Kidney capillary endothelial cell (primary cell): ENCODE data around the gene IDUA.

Experiments used
- DNase-seq: peaks from one replicate; pipeline ENCODE4 v3.0.0-alpha.2; 2018; ENCODE audit warnings: low spot score

IDUA gene

DNA sequence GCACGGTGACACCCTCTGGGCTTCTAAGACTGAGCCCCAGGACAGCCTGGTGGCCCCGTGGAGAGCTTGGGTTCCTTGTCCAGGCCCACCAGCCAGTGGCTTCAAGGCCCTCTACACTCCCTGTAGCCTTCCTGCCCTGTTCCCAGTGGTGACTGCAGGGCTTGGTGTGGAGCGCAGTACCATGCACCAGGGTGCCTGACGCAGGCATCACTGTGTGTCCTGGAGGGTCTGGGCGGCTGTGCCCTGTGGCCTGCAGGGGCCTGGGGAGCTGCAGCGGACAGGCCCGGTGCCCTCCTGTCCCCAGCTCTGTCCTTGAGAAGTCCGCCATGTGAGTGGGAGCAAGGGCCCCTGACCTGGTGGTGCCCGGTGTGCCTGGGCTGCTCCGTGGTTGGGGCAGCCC is 28.9 kb downstream of the IDUA start:
- no peak for DNase-seq

DNA sequence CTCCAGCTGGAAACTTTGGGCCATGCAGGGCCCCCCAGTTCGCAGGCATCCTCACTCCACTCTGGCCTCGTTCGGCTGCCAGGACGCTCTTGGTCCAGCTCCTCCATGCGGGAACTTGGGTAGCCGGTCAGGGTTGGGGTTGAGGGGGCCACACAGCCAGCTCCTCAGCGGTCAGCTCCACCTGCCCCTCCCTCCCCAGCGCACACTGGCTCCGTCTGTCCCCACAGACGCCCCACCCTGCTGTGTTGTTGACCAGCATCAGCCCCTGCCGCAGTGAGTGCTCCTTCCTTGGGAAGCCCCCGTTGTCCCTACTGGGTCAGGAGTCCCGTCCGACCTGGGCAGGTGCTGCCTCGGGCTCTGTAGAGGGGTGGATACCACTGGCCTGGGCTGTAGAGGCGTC is 30.4 kb downstream of the IDUA start:
- no peak for DNase-seq

DNA sequence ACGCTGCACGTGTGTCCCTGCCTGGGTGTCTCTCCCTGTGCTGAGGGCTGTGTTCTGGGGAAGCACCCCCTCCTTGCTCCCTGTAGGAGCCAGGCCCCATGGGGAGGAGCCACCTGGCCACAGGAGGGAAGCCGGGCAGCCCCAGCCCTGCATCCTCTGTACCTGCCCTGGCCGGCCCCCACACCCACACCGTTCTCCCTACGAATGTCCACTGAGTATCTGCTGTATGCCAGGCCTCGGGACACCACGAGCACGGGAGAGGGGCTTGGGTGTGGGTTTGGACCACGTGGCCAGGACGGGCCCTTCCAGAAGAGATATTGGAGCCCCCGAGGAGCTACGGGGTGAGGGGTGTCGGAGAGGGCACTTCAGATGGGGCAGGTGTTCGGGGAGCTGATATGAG is 30.9 kb downstream of the IDUA start:
- no peak for DNase-seq

DNA sequence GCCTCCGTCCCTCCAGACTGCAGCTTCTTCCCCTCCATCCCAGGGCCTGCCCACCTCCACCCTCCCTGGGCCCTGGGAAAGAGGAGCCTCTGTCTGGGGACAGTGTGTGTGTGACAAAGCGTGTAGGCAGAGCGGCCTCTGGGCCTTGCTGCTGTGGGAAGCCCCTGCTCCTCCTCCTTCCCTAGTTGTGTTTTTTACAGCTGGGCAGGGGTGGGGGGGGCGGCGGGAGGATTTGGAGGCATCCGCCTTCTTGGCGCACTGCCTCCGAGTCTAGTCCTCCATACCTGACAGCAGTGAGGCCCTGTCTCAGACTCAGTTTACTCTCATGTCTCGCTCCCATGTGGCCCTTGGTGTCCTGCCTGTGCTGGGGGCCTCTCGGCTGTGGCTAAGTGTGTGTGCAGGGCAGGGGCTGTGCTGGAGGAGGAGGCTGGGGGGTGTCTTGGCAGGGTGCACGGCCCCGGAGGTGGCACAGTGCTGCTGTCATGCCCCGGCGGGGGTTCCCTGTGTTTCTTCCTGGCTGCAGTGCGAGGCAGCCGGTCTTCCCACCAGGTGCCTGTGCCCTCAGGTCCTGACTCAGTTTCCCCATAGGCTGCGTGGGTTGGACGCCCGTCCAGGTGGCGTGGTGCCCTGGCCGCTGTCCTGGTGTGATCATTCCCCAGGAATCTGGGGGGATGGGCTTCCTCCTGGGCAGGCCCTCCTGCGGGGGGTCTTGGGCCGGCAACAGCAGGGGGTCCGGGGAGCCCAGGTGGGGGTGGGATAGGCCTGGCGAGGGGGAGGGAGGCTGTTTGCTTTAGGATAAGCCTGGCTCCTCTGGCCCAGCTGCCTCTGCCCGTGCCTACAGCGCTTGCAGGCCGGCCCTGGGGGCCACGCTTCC is 31.5 kb downstream of the IDUA start:
- no peak for DNase-seq

DNA sequence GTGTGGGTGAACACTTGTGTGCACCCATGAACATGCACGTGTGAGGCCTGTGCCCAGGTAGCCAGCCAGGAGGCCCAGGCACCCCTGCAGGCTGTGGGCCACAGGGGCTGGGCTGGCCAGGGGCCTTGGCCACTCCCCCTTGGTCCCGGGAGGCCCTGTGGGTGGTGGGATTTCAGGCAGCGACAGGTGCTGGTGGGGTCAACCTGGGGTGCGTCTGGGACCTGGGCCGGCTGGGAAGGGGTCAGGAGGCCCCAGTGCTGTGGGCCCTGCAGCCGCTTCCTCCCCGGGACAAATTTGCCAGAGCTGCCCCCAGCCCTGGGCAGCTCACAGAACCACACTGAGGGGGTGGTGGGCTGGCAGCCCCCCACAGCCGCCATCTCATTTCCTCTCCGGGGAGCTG is 32.5 kb downstream of the IDUA start:
- no peak for DNase-seq

DNA sequence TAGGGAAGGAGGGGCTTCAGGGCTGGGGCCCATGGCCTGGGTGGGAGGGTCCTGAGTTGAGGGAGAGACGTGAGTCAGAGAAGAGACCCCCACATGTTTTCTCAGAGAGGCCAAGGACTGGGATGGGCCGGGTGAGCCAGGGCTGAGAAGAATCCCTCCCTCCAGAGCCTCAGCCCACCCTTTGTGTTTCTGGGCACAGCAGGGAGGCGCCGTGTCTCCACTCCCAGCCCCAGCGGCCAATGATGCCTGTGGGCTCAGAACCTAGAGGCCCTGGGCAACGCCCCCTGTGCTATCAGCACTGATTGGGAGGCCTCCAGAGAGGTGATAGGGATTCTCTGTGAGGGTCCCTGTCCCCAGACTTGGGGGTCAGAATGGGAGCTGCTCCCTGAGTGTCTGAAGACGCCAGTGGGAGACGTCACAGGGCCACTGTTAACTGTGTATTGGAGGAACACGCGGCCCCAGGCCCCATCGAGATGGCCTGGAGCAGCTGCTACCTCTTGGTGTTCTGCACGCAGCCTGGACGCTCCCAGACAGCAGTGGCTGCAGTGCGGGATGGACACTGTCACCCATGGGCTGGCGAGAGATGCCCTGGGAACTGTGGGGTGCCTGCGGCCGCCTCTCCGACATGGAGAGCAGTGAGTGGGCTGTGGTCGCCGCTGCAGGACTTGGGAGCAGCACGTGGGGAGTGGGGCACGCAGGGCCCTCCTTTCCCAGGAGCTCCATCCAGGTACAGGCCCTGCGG is 33.1 kb downstream of the IDUA start:
- no peak for DNase-seq

DNA sequence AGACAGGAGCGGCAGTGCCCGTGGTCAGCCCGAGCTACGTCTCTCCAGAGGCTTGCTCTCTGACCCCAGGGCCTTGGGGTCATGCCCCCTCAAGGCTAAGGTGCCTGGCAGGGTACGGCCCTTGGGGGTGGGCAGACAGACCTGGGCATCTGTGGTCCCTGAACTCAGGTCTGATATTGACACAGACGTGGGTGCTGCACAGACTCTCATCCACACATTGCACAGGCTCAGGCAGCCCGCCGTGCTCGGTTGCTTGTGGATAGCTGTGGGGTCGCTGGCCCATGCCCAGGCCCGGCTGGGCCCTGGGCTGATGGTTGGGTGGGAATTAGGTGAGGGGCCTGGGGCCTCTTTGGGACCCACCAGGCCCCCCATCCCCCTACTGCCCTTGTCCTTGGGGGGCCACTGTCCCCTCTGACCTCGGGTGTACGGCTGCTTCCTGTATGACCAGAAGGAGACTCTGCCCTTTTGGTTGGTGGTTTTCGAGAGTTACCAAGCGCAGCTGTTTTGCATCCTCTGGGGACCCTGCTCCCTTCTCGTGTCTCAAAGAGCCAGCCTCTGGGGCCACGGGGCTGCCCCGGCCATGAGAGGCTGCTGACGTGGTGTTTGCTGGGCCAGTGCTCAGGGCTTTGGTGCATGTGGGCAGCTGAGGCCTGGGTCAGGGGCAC is 34.7 kb downstream of the IDUA start:
- no peak for DNase-seq

DNA sequence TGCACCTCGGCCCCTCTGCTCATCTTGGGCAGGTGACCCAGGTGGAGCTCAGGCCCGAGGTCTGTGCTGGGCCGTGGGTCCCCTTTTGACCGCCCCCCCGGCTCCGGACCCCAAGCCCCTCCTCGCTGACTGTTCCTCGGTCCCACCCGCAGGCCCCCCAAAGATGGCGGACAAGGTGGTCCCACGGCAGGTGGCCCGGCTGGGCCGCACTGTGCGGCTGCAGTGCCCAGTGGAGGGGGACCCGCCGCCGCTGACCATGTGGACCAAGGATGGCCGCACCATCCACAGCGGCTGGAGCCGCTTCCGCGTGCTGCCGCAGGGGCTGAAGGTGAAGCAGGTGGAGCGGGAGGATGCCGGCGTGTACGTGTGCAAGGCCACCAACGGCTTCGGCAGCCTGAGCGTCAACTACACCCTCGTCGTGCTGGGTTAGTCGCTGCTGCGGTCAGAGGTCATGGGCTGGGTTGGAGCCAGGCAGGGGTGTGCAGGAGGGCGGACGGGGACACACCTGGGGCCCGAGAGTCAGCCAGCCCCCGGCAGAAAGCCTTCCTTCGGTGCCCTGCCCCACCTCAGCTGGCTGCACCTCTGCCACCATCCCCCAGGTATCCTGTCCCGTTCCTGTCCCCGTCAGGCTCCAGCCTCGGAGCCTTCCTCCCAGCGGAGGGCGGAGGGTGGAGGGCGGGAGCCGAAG is 35.4 kb downstream of the IDUA start:
- DNase-seq = no peak

DNA sequence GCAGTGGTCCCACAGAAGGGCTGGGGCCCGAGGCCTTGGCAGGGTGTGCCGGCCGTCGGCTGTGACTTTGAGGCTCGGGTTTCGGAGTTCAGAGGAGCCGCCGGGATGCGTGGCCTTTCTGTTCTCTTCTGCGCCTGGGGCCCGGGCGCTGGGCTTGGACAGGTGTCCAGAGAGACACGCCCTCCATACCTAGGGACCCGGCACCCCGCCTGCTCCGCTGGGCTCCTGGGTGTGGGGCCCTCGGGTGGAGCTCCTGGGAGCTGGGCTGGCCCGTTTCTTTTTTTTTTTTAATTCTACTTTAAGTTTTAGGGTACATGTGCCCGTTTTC is 35.9 kb downstream of the IDUA start:
- no peak for DNase-seq

DNA sequence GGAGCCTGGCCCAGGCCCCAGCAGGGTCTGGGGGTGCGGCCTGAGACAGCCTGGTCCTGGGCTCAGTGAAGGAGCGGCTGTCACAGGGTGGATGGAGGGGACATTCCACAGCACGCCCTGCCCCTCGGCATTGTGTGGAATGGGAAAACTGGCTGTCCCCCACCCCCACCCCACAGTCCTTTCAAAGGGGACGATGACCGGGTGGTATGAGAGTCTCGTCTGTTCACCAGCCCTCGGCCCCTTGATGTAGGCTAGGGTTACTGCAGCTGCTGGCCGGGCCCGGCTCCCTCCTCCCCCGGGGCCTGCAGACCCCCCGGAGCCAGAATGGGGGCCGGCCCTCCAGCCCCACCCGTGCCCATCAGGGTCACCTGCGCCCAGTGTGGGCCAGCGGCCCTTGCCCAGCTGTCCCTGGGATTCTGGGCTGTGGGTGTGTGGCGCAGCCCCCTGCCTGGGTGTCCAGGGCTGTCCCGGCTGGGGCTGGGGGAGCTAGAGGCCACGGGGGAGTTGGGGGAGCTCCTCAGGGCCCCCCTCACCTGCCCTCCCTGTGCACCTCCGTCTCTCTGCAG is 36.3 kb downstream of the IDUA start:
- DNase-seq = no peak

DNA sequence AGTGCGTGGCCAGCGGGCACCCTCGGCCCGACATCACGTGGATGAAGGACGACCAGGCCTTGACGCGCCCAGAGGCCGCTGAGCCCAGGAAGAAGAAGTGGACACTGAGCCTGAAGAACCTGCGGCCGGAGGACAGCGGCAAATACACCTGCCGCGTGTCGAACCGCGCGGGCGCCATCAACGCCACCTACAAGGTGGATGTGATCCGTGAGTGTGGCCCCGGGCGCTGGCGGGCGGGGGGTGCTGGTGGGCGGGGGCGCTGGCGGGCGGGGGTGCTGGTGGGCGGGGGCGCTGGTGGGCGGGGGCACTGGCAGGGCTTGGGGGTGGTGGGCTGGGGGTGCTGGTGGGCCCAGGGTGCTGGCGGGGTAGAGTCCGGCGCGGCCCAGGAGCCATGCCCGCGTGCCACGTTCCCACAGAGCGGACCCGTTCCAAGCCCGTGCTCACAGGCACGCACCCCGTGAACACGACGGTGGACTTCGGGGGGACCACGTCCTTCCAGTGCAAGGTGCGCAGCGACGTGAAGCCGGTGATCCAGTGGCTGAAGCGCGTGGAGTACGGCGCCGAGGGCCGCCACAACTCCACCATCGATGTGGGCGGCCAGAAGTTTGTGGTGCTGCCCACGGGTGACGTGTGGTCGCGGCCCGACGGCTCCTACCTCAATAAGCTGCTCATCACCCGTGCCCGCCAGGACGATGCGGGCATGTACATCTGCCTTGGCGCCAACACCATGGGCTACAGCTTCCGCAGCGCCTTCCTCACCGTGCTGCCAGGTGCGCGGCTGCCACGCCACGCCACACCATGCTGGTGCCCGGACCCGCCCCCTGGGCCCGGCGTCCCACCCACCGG is 37.3 kb downstream of the IDUA start:
- DNase-seq = no peak

DNA sequence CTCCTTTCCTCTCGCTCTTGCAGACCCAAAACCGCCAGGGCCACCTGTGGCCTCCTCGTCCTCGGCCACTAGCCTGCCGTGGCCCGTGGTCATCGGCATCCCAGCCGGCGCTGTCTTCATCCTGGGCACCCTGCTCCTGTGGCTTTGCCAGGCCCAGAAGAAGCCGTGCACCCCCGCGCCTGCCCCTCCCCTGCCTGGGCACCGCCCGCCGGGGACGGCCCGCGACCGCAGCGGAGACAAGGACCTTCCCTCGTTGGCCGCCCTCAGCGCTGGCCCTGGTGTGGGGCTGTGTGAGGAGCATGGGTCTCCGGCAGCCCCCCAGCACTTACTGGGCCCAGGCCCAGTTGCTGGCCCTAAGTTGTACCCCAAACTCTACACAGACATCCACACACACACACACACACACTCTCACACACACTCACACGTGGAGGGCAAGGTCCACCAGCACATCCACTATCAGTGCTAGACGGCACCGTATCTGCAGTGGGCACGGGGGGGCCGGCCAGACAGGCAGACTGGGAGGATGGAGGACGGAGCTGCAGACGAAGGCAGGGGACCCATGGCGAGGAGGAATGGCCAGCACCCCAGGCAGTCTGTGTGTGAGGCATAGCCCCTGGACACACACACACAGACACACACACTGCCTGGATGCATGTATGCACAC is 38.2 kb downstream of the IDUA start:
- no peak for DNase-seq

DNA sequence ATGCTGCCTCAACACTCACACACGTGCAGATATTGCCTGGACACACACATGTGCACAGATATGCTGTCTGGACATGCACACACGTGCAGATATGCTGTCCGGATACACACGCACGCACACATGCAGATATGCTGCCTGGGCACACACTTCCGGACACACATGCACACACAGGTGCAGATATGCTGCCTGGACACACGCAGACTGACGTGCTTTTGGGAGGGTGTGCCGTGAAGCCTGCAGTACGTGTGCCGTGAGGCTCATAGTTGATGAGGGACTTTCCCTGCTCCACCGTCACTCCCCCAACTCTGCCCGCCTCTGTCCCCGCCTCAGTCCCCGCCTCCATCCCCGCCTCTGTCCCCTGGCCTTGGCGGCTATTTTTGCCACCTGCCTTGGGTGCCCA is 39.3 kb downstream of the IDUA start:
- no peak for DNase-seq

DNA sequence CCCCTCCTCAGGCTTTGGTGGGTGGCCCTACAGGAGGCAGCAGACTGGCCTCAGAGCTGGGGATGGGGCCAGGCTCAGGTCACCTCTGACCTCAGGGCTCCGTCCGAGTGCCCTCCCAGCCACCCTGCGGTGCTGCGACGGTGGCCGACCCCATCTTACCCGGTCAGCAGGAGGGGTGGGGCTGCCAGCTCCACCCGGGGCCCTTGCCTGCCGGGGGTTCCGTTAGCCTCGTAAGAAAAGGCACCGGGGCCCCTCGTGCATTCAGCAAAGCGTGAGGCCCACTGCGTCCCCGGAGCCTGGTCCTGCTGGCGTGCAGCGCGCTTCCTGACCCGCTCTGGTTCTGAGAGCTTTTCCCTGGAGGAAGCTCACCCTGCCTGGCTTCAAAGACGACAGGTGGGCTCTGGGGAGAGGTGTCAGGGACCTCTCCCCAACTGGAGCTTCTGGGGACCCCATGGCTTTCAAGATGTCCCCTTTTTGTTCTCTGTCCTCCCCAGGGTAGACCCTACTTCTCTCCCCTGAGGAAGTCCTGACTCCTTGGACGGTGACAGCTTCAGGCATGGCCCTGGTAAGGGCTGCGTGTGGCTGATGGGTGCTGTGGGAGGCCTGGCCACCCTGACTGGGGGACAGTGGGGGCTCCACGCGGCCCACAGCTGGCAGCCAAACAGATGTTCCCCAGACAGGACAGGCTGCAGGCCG is 40.5 kb downstream of the IDUA start:
- no peak for DNase-seq

DNA sequence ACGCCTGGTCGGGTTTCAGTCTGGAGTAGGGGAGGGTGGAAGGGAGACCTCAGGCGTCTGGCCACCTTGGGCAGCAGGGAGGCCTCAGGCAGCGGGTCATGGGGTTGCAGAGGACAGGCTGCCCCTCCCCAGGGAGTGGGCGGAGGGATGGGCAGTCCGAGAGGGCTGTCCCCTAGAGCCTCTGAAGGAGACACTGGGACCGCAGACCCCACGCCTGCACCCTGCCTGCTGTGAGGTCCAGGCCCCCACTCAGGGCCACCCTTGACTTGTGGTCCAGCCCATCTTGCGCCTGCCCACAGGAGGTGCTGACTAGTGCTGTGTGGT is 41.0 kb downstream of the IDUA start:
- DNase-seq = no peak

DNA sequence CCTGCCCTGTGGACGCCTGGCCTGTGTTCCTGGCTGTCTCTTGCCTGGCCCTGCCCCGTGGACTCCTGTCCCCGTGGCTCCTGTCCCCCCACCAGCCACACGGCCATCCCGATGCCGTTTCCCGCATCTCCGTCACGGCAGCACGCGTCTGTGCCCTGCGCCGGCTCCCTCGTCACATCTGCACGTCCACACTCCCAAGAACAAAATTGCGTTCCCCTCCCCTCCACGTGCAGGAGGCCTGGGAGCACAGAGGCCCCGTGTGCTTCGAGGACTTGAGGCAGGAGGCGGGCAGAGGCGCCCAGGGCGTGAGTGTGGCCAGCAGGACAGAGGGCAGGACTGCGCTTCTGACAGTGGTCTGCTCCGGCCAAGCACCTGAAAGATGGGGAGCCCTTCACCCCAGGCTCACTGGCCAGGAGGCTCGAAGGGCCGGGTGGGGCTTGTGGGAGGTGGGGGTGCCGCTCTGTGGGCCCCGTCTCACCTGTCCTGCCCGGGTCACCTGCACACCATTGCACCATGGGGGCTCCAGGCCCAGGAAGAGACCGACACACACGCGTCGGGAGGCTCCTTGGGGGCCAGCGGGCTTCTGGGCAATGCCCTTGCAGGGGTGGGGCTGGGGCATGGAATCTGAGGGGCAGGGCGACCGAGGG is 41.9 kb downstream of the IDUA start:
- DNase-seq = no peak

DNA sequence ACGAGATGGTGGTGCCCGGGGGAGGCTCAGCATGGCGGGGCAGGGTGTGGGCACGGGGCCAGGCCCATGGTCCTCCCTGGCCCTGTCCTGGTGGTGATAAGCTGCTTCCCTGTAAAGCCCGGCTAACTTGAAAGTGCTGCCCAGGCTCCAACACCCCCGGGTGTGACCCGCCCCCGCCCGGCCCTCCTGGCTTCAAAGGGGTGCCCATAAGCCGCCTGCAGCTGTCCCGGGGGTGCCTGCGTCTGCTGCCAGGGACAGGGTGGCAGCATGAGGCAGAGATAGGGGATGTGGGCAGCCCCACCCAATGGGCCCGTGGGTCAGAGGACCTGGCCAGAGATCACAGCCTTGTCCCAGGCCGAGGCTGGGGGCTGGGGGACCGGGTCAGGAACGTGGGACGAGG is 42.7 kb downstream of the IDUA start:
- DNase-seq = no peak

DNA sequence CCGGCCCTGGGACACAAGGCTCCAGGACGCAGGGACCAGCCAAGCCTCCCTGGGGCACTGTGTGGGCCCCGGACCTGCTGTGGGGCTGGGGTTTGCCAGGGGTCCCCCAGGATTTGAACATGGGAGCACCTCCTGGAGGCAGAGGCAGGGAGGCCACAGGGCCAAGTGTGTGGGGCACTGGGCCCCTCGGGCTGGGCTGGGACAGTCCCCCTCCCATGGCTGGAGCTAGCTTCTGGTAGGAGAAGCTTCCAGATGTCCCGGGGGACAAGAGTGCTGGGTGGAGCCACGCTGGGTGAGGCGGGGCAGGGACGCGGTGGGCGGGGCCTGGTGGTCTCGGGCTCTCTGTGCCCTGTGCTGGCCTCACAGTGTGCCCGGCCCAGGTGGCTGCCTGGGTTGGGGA is 43.2 kb downstream of the IDUA start:
- DNase-seq = no peak

DNA sequence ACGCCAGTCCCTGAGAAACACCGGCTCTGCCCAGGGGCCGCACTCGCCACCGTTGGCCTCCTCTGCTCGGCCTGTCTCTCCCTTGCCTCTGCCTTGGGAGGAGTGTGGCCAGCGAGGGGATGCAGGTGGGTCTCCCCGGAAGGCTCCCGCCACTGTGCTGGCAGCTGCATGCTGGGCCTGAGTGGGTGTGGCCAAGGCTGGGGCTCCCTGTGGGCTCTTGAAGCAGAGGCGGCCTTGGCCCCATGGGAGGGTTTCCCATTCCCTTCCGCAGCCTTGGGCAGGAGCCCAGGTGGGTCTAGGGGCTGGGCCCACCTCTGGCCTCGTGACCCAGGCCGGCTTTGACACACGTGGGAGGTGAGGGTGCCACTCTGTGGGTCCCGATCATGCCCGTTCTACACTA is 43.7 kb downstream of the IDUA start:
- DNase-seq = no peak

DNA sequence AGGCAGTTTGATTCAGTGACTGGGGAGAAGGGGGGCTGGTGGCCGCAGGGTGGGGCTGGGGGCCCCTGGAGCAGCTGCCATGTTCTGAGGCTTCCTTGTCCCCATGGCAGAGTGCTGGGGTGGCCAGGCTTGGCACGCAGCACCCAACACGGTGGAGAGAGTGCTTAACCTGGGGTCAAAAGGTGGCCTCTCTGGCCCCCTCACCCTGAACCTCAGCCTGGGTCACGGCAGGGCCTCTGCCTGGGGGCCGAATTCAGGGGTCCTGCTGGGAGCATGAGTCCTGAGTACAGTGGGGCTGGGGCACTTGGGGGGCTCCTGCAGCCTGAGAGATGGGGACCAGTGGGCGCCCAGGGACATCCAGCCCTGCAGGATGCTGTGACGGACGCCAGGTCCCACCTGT is 44.5 kb downstream of the IDUA start:
- no peak for DNase-seq
